Measurements from ENCODE around the gene MROH2A. TPM values are rescaled to one million over a fixed set of nuclear protein-coding genes. Genes with fewer than 3 reads are reported as not detected.

Gene MROH2A
- total and polyA plus RNA-seq, 9 of the 15 experiments (the other 6 are each of a cell fraction or from before 2014, with no cell fraction given): 0.03 TPM; not detected in 8

GRCh38 chr2:233754872-233755611, 23.1 kb upstream of the MROH2A start (continued):
- TF ChIP-seq ZBTB11 (CRISPR knock-in tag; IDR thresholded peaks at IDR 0.05) (no peak), CREM (IDR thresholded peaks at IDR 0.05; ENCODE audit: low read depth) (no peak), NFE2 (IDR thresholded peaks at IDR 0.05; ENCODE audit: low read depth) (no peak), RCOR1 (IDR thresholded peaks at IDR 0.05; ENCODE audit: borderline replicate concordance in 1 of 2, low read depth in 2 of 2, low read length in 2 of 2) (no peak), FOXA1 (IDR thresholded peaks at IDR 0.05; ENCODE audit: borderline replicate concordance) (no peak)
- TF ChIP-seq, protein P1, sequence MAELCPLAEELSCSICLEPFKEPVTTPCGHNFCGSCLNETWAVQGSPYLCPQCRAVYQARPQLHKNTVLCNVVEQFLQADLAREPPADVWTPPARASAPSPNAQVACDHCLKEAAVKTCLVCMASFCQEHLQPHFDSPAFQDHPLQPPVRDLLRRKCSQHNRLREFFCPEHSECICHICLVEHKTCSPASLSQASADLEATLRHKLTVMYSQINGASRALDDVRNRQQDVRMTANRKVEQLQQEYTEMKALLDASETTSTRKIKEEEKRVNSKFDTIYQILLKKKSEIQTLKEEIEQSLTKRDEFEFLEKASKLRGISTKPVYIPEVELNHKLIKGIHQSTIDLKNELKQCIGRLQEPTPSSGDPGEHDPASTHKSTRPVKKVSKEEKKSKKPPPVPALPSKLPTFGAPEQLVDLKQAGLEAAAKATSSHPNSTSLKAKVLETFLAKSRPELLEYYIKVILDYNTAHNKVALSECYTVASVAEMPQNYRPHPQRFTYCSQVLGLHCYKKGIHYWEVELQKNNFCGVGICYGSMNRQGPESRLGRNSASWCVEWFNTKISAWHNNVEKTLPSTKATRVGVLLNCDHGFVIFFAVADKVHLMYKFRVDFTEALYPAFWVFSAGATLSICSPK (IDR thresholded peaks at IDR 0.05; ENCODE audit: borderline replicate concordance): no peak
- TF ChIP-seq, protein P2, sequence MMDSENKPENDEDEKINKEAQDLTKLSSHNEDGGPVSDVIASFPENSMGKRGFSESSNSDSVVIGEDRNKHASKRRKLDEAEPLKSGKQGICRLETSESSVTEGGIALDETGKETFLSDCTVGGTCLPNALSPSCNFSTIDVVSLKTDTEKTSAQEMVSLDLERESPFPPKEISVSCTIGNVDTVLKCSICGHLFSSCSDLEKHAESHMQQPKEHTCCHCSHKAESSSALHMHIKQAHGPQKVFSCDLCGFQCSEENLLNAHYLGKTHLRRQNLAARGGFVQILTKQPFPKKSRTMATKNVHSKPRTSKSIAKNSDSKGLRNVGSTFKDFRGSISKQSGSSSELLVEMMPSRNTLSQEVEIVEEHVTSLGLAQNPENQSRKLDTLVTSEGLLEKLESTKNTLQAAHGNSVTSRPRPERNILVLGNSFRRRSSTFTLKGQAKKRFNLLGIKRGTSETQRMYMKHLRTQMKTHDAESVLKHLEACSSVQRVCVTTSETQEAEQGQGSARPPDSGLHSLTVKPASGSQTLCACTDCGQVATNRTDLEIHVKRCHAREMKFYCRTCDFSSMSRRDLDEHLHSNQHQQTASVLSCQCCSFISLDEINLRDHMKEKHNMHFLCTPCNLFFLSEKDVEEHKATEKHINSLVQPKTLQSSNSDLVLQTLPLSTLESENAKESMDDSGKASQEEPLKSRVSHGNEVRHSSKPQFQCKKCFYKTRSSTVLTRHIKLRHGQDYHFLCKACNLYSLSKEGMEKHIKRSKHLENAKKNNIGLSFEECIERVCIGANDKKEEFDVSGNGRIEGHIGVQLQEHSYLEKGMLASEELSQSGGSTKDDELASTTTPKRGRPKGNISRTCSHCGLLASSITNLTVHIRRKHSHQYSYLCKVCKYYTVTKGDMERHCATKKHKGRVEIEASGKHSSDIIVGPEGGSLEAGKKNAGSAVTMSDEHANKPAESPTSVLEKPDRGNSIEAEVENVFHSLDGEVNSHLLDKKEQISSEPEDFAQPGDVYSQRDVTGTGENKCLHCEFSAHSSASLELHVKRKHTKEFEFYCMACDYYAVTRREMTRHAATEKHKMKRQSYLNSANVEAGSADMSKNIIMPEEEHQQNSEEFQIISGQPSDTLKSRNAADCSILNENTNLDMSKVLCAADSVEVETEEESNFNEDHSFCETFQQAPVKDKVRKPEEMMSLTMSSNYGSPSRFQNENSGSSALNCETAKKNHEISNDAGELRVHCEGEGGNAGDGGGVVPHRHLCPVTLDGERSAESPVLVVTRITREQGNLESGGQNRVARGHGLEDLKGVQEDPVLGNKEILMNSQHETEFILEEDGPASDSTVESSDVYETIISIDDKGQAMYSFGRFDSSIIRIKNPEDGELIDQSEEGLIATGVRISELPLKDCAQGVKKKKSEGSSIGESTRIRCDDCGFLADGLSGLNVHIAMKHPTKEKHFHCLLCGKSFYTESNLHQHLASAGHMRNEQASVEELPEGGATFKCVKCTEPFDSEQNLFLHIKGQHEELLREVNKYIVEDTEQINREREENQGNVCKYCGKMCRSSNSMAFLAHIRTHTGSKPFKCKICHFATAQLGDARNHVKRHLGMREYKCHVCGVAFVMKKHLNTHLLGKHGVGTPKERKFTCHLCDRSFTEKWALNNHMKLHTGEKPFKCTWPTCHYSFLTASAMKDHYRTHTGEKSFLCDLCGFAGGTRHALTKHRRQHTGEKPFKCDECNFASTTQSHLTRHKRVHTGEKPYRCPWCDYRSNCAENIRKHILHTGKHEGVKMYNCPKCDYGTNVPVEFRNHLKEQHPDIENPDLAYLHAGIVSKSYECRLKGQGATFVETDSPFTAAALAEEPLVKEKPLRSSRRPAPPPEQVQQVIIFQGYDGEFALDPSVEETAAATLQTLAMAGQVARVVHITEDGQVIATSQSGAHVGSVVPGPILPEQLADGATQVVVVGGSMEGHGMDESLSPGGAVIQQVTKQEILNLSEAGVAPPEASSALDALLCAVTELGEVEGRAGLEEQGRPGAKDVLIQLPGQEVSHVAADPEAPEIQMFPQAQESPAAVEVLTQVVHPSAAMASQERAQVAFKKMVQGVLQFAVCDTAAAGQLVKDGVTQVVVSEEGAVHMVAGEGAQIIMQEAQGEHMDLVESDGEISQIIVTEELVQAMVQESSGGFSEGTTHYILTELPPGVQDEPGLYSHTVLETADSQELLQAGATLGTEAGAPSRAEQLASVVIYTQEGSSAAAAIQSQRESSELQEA (IDR thresholded peaks at IDR 0.05; ENCODE audit: low read depth): no peak
- TF ChIP-seq, protein P3, sequence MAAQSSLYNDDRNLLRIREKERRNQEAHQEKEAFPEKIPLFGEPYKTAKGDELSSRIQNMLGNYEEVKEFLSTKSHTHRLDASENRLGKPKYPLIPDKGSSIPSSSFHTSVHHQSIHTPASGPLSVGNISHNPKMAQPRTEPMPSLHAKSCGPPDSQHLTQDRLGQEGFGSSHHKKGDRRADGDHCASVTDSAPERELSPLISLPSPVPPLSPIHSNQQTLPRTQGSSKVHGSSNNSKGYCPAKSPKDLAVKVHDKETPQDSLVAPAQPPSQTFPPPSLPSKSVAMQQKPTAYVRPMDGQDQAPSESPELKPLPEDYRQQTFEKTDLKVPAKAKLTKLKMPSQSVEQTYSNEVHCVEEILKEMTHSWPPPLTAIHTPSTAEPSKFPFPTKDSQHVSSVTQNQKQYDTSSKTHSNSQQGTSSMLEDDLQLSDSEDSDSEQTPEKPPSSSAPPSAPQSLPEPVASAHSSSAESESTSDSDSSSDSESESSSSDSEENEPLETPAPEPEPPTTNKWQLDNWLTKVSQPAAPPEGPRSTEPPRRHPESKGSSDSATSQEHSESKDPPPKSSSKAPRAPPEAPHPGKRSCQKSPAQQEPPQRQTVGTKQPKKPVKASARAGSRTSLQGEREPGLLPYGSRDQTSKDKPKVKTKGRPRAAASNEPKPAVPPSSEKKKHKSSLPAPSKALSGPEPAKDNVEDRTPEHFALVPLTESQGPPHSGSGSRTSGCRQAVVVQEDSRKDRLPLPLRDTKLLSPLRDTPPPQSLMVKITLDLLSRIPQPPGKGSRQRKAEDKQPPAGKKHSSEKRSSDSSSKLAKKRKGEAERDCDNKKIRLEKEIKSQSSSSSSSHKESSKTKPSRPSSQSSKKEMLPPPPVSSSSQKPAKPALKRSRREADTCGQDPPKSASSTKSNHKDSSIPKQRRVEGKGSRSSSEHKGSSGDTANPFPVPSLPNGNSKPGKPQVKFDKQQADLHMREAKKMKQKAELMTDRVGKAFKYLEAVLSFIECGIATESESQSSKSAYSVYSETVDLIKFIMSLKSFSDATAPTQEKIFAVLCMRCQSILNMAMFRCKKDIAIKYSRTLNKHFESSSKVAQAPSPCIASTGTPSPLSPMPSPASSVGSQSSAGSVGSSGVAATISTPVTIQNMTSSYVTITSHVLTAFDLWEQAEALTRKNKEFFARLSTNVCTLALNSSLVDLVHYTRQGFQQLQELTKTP (IDR thresholded peaks at IDR 0.05; ENCODE audit: low read depth in 1 of 2, partially characterized antibody in 2 of 2): no peak
